Ovary (tissue), 3 donors: ENCODE measurements around the gene TACR2.

ENCODE experiments used
- CTCF ChIP-seq, 3 donors: fragments of 450-650 bp in 2 of 3; fragments of 200-600 bp in 1 of 3; IDR thresholded peaks; one replicate each; pipeline versions ENCODE4 v1.5.1 to v1.8.0; 2016 to 2022; ENCODE audit warnings: antibody characterized with exemption in 3 of 3, mild to moderate bottlenecking in 1 of 3
- EP300 ChIP-seq: sonication (generic); formaldehyde crosslinking; IDR thresholded peaks from one replicate; pipeline ENCODE4 v1.6.1; 2017; ENCODE audit warnings: antibody characterized with exemption
- donor health status: DM: no; HTN: no; CAD: no.

GRCh38 chr10:69411476-69411875, 5.2 kb downstream of the TACR2 start:
- no peak for TF ChIP-seq CTCF (IDR thresholded peaks at IDR 0.05)
- TF ChIP-seq EP300, result no peak
